AG08396 (cell line): ENCODE measurements around the gene ANKH.
A peak's percentile ranks its signal among the peaks of the same experiment; 100 is the strongest.
"Not testable (repeated sequence)": the region's sequence is repeated elsewhere in the genome, so short reads cannot be mapped to it uniquely, and the experiment has no call there.

Source experiments
- DNase-seq: peaks from one replicate; pipeline ENCODE4 v3.0.0; 2012; ENCODE audit warnings: low spot score, mixed read lengths

The ANKH gene

DNA sequence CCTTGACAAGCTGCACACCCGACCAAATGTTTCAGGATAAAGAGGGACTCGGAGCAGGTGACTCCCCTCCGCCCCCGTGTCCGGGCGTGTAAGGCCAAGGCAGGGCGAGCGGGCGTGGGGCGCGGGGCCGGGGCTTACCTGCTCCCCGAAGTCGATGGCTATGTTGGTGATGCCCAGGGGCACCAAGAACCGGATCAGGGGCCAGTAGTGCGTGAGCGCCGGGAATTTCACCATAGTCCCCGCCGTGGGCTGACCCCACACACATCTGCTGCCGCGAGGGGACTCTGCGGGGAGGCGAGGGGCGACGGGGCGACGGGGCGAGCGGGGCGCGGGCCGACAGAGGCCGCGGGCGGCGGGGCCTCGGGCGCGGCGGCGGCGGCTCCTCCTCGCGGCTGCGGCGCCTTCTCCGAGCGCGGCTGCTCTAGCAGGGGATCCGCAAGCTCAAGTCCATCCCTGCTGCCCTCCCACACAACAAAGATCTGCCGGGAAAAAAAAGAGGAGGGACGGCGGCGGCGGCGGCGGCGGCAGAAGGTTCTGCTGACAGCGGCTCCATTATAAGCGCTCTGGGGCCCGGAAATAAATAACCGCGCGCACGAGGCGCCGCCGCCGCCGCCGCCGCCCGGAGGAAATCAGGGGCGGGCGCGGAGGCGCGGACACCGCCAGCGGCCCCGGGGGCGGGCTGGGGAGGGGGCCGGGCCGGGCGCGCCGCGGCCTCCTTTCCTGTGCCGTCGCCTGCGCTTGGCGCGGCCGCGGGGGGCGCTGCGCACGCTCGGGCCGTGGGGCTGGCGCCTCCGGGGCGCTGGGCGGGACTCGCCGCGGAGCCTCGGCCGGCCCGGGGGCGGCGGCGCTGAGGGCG lies at the start of gene ANKH:
Gene ANKH, minus strand, starts transcription at position 565 of the 856 bp plus-strand sequence. Its CDS starts 331 bp downstream, at position 234.
- DNase-seq, result peak; percentile 94

DNA sequence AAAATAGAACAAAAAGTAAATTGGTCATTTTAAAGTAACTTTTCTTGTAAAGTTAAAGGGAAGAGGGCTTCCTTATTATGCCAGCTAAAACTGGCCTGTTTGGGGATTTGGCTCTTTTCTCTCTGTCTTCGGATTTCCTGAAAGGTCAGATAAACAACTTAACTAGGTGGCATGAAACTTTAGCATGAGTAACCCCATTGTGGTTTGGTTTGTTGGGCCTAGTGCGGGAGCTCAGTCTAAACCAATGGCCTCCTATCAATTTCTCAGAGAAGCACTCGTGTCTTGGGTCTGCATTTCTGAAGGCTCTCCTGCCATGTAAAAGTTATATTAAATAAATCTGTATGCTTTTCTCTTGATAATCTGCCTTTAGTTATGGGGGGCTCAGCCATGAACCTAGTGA lies 48.5 kb upstream of the ANKH start:
- no peak for DNase-seq

DNA sequence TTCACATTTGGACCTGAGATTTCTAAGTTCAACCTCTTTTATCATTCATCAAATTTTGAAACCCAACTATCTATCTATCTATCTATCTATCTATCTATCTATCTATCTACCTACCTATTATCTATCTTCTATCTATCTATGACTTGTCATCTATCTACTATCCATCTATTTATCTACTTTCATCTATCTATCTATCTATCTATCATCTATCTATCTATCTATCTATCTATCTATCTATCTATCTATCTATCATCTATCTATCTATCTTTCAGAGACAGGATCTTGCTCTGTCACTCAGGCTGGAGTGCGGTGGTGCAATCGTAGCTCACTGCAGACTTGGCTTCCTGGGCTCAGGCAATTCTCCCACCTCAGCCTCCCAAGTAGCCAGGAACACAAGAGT lies 47.5 kb upstream of the ANKH start:
- not testable (repeated sequence) for DNase-seq

DNA sequence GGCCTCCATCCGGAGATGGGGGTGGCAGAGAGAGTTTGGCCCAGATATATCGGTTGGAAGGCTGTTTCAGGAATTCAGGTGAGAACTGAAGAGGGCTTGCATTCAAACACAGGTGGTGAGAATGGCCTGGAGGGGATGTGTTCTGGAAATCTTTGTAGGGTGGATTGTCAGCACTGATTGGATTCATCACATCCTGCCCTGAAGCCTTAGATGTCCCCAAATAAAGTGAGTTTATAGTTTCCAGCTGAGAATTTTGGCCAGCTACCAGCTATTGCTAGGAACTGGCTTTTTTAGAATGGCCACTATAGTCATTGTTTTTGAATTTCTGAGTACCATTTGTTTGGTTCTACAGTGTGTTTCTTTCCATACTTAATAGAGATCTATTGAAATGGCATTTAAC lies 46.1 kb upstream of the ANKH start:
- no peak for DNase-seq

- DNase-seq, result no peak
Observed at GRCh38 chr5:14915291-14915952, 43.8 kb upstream of the ANKH start.

DNA sequence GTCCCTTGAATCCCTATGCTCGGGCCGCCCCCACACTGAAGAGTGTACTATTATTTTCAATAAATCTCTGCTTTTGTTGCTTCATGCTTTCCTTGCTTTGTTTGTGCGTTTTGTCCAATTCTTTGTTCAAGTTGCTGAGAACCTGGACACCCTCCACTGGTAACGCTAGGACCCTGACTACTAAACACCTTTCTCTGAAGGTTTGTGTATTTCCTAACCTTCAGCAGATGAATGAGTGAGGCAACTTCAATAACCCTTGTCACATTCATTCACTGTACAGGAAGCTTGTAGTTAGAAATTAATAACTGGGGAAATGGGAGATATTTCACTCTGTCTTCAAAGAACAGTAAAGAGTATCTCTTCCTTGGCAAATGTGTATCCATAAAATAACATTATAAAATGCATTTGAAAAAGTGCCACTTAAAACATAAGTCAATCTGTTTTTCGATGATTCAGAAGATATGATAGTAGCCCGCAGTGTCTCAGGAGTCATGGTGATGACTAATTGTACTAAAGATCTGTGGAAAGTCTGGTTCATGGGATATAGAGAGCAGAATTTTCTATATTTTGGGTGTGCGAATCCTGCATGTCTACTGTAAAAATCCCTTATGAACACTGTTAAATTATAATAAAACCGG lies 43.2 kb upstream of the ANKH start:
- DNase-seq, result peak; percentile 18

DNA sequence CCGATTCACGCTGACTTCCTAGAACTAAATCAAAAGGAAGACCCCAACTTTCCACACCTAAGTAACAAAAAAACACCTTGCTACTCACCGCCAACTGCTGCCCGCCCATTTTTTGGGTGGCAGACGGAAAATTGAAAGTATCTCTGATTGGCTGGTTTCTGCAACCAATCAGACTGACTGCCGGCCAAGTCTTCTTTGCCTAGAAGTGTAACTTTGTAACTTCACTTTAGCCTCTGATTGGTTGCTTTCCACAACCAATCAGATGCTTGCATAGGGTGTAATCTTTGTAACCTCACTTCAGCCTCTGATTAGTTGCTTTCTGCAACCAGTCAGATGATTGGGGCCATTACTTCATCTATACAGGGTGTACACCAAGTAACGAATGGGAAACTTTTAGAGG lies 42.6 kb upstream of the ANKH start:
- no peak for DNase-seq

GRCh38 chr5:14913096-14913495 lies 41.5 kb upstream of the ANKH start:
- DNase-seq, result no peak

DNA sequence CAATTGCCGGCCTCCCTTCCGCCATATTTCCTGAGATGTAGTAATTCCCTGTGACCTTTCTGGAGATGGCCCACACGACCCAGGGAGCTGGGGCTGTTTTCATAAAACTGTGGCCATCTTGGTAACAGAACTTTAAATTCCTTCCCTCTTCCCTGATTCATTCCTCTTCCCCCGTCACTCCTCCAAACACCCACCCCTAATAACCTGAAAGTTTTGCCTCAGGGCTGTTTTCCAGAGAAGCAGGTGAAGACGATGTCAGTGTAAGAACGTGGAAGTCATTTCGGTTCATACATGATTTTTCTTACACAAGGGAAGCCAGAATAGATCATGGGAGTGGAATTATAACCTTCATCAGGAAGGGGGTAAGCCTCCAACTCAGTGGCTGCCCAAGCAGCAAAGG lies 40.6 kb upstream of the ANKH start:
- DNase-seq, result no peak

DNA sequence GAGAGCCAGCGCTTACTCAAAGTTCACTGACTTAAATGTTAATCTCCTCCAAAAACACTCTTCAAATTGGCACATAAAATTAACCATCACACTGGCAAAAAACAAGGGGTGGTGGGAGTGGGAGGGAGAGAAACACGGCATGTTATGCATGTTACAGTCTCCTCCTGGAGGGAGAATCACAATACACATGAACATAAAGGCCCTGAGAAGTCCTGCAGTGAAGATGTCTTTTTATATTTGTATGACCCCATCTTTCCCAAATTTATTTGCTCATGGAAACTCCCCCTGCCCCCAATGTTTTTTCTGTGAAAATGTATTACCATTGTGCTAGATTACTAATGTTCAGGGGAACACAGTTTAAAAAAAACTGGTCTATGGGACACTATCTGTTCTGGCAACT lies 37.8 kb upstream of the ANKH start:
- DNase-seq, result no peak

- no peak for DNase-seq
Observed at GRCh38 chr5:14908172-14908571, 36.6 kb upstream of the ANKH start.

- no peak for DNase-seq
Observed at GRCh38 chr5:14906628-14907027, 35.0 kb upstream of the ANKH start.

- DNase-seq, result no peak
Observed at GRCh38 chr5:14902826-14903560, 31.4 kb upstream of the ANKH start.

- DNase-seq, result peak; percentile 68
Observed at GRCh38 chr5:14901462-14902051, 30.0 kb upstream of the ANKH start.

GRCh38 chr5:14900693-14901461 lies 29.3 kb upstream of the ANKH start:
- peak; percentile 43 for DNase-seq

DNA sequence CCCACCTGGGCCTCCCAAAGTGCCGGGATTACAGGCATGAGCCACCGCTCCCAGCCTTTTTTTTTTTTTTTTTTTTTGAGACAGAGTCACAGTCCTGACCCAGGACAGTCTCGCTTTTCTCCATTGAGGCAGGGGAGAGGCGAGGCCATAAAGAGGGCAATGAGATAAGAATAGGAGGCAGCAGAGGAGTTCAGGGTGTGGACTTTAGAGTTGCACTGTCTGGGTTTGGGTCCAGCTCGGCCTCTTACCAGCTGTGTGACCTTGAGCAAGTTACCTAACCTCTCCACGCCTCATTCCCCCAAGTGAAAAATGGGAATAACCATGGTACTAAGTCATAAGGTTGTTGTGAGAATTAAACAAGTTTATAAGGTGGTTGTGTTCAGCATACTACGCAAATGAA lies 24.6 kb upstream of the ANKH start:
- DNase-seq, result no peak

GRCh38 chr5:14895301-14895700 lies 23.7 kb upstream of the ANKH start:
- no peak for DNase-seq

DNA sequence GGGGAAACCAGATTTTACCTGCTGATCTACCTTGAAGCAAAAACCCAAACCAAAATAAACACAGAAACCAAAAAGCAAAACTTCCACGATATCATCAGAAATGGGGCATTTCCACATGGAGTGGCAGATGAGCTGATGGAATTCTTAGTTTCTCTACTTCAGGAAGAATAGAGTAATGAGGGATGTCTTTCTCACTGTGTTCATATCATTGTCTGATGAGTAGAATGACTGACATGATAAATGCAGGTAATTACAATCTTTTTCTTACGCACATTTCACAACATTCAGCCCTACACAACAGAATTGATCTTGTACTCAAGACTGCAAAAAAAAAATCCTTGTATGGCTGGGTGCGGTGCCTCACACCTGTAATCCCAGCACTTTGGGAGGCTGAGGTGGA lies 23.2 kb upstream of the ANKH start:
- no peak for DNase-seq

DNA sequence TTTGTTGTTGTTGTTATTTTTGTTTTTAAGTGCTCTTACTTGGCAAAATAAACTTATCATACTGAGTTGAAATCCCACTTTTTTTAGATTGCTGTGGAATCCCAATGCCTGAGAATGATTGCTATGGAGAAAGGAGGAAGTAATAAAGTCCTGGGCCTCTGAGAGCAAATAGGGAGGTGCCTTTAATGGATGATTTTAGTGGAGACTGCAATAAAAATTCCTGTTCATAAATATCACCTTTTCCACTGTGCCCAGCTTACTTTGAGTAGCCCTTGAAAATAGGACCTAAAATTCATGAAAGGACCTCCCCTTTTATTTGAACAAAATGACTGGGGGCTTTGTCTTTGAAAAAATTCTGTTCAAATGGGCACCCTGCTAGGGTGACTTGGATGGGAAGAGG lies 21.8 kb upstream of the ANKH start:
- no peak for DNase-seq

GRCh38 chr5:14890846-14891245 lies 19.3 kb upstream of the ANKH start:
- DNase-seq, result no peak

GRCh38 chr5:14884062-14884612 lies 12.6 kb upstream of the ANKH start:
- DNase-seq, result no peak
